HL-60 (cell line): Measurements from ENCODE around the gene PFDN2.
A peak's percentile ranks its signal among the peaks of the same experiment; 100 is the strongest.

Experiments
- DNase-seq, 2 experiments: peaks; one replicate each; pipeline ENCODE4 v3.0.0-alpha.2; 2010 to 2020; ENCODE audit warnings: low read depth in 1 of 2, low spot score in 1 of 2
- H3K27ac ChIP-seq: fragments of 250-450 bp; sonication (Bioruptor Pico); replicated peaks from 2 replicates; pipeline ENCODE4 v1.5.1; 2020; ENCODE audit warnings: mild to moderate bottlenecking, moderate library complexity
- H3K27me3 ChIP-seq: fragments of 250-450 bp; sonication (Bioruptor Pico); 2 replicates; pipeline ENCODE4 v1.5.1; 2021; ENCODE audit warnings: mild to moderate bottlenecking, moderate library complexity; ENCODE audit not compliant: insufficient read depth, poor library complexity, severe bottlenecking
- H3K4me3 ChIP-seq: replicated peaks from 2 replicates; pipeline ENCODE4 v1.5.1; 2011; ENCODE audit warnings: mild to moderate bottlenecking, control low read depth, low read length; ENCODE audit not compliant: insufficient read depth
- CTCF ChIP-seq: IDR thresholded peaks from one replicate; pipeline ENCODE4 v1.5.1; 2011; ENCODE audit warnings: low read length, control low read depth, inconsistent platforms; ENCODE audit not compliant: insufficient read depth
- GABPA ChIP-seq: IDR thresholded peaks from 2 replicates; pipeline ENCODE4 v1.6.1; 2012; ENCODE audit warnings: low read depth
- POLR2AphosphoS5 ChIP-seq: IDR thresholded peaks from 2 replicates; pipeline ENCODE4 v1.6.1; 2012; ENCODE audit warnings: low read depth
- SPI1 ChIP-seq: IDR thresholded peaks from 2 replicates; pipeline ENCODE4 v1.6.1; 2012; ENCODE audit warnings: low read depth, mild to moderate bottlenecking, borderline replicate concordance
- TF ChIP-seq, protein P1 (sequence below): IDR thresholded peaks from 2 replicates; pipeline ENCODE4 v1.6.1; 2012; ENCODE audit warnings: low read depth; ENCODE audit not compliant: insufficient replicate concordance

PFDN2 gene

GRCh38 chr1:161096530-161096929 lies 21.3 kb downstream of the PFDN2 start:
- Histone ChIP-seq H3K4me3 (no peak overlapping the region), H3K27ac (no peak overlapping the region), H3K27me3 (no peaks in the 10 kb centered on the region)
- TF ChIP-seq SPI1, result no peak
- TF ChIP-seq POLR2AphosphoS5, result no peak
- no peak for TF ChIP-seq GABPA
- no peak for TF ChIP-seq CTCF
- TF ChIP-seq, protein P1, sequence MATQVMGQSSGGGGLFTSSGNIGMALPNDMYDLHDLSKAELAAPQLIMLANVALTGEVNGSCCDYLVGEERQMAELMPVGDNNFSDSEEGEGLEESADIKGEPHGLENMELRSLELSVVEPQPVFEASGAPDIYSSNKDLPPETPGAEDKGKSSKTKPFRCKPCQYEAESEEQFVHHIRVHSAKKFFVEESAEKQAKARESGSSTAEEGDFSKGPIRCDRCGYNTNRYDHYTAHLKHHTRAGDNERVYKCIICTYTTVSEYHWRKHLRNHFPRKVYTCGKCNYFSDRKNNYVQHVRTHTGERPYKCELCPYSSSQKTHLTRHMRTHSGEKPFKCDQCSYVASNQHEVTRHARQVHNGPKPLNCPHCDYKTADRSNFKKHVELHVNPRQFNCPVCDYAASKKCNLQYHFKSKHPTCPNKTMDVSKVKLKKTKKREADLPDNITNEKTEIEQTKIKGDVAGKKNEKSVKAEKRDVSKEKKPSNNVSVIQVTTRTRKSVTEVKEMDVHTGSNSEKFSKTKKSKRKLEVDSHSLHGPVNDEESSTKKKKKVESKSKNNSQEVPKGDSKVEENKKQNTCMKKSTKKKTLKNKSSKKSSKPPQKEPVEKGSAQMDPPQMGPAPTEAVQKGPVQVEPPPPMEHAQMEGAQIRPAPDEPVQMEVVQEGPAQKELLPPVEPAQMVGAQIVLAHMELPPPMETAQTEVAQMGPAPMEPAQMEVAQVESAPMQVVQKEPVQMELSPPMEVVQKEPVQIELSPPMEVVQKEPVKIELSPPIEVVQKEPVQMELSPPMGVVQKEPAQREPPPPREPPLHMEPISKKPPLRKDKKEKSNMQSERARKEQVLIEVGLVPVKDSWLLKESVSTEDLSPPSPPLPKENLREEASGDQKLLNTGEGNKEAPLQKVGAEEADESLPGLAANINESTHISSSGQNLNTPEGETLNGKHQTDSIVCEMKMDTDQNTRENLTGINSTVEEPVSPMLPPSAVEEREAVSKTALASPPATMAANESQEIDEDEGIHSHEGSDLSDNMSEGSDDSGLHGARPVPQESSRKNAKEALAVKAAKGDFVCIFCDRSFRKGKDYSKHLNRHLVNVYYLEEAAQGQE, result no peak
- peak in 1 of 2 experiments; percentile 50 for DNase-seq

- TF ChIP-seq, protein P1, result no peak
- TF ChIP-seq SPI1 (no peak), GABPA (no peak), CTCF (no peak), POLR2AphosphoS5 (no peak)
- no peak for DNase-seq
- Histone ChIP-seq H3K4me3 (no peak overlapping the region), H3K27ac (no peak overlapping the region), H3K27me3 (no peaks in the 10 kb centered on the region)
Measured at GRCh38 chr1:161096015-161096414, 21.8 kb downstream of the PFDN2 start.

- TF ChIP-seq POLR2AphosphoS5 (no peak), SPI1 (no peak), GABPA (no peak), CTCF (no peak)
- TF ChIP-seq, protein P1, result no peak
- no peak for DNase-seq
- H3K27me3 ChIP-seq, result no peaks in the 10 kb centered on the region
- no peak overlapping the region for H3K4me3 ChIP-seq
- no peak overlapping the region for H3K27ac ChIP-seq
Measured at GRCh38 chr1:161095230-161095629, 22.6 kb downstream of the PFDN2 start.
